HG02610 (cell line): Measurements from ENCODE around the gene SCARB1.
A peak's percentile ranks its signal among the peaks of the same experiment; 100 is the strongest.

Experiments used
- ATAC-seq: cut with Tn5 transposase; IDR thresholded peaks from one replicate; pipeline ENCODE4 v1.9.1; 2021; ENCODE audit warnings: mild to moderate bottlenecking, moderate library complexity; ENCODE audit not compliant: unreplicated experiment

Gene SCARB1

DNA sequence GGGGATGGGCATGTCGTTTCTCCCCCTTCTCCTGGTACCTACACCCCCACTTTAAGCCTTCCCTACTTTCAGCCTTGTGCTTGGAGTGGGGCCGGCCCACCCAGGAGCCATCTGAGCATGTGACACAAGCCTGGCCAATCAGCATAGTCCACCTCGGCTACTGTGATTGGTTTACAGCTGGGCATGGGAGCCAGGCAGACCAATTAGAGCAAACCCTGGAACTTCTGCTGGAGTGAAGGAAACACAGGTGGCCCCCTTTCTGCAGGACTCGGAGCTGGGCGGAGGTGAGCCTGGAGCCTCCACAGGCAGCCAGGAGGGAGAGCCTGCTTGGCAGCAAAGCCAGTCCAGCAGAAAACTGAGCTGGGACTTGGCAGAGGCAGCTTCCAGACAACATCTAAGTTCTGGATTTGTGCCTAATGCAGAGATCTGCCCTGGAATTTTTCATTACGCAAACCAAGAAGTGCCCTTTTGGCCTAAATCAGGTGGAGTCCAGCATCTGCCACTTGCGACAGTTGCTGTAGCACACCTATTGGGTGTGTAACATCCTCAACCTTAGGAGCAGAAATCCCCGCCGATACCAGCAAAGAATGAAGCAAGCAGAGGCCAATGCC lies 59.5 kb downstream of the SCARB1 start:
- ATAC-seq, result no peak

GRCh38 chr12:124802361-124802760 lies 61.3 kb downstream of the SCARB1 start:
- ATAC-seq, result no peak

DNA sequence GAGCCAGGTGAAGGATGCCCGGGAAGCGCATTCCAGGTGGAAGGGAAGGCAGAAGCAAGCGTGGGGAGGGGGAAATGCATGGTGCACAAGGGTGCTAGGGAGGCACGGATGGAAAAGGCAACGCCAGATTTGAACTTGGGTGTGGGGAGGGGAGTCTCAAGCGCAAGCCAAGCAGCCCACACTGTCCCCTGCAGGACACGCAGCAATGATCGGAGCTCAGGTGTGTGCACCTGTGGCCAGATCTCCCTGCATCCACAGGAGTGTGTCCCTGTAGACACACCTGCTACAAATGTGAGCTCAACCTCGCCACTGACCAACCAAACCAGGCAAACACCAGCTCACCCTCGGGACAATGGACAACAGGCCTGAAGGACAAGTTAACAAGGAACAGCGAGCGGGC lies 63.2 kb downstream of the SCARB1 start:
- no peak for ATAC-seq

- ATAC-seq, result no peak
Measured at GRCh38 chr12:124797321-124797720, 66.3 kb downstream of the SCARB1 start.

- ATAC-seq, result no peak
Measured at GRCh38 chr12:124796303-124796960, 67.2 kb downstream of the SCARB1 start.

GRCh38 chr12:124795081-124795948 lies 68.3 kb downstream of the SCARB1 start:
- peak; percentile 77 for ATAC-seq

GRCh38 chr12:124792961-124793441 lies 70.7 kb downstream of the SCARB1 start:
- ATAC-seq, result no peak

DNA sequence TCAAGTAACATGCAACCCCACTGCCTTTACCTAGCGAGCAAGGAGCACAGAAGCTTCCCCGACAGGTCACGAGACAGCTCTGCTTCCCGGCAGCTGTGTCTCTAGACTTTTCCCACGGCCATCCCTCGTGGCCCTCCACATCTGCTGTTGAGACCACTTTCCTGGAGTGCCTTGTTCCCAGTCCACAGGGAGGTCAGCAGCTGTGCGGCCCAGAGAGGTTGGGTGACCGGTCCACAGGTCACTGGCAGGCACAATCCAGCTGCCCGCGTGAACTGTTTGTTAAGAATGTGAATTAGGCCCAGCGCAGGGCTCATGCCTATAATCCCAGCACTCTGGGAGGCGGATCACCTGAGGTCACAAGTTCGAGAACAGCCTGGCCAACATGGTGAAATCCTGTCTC lies 71.5 kb downstream of the SCARB1 start:
- no peak for ATAC-seq

DNA sequence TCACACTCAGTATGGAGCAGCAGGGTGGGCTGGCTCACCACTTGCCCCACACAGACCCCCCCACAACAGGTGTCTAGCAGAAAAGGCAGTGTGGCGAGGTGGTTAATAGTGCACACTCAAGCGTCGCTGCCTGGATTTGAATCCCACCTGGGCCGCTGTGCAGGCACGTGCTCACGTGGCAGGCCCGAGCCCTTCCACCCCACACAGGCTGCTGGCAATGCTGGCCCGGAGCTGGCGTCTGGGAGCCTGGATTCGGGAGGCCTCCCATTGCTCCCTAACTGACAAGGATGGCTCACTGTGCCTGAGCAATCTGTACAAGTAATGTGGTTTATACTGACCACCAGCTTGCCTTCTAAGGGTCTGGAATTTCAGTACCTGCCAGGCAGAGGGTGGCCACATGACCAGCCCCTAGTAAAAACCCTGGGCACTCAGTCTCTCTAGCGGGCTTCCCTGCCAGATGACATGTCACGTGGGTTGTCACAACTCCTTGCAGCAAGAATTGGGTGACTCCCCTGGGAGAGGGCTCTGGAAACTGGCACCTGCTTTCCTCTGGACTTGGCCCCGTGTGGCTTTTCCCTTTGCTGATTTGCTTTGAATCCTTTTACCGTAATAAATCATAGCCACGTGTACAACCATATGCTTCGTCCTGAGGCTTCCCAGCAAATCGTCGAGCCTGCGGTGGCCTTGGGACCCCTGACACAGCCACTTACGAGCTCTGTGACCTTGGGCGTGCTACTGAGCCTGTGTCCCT lies 72.8 kb downstream of the SCARB1 start:
- ATAC-seq, result no peak

- ATAC-seq, result no peak
Measured at GRCh38 chr12:124788936-124789555, 74.6 kb downstream of the SCARB1 start.

- no peak for ATAC-seq
Measured at GRCh38 chr12:124786061-124786964, 77.4 kb downstream of the SCARB1 start.

DNA sequence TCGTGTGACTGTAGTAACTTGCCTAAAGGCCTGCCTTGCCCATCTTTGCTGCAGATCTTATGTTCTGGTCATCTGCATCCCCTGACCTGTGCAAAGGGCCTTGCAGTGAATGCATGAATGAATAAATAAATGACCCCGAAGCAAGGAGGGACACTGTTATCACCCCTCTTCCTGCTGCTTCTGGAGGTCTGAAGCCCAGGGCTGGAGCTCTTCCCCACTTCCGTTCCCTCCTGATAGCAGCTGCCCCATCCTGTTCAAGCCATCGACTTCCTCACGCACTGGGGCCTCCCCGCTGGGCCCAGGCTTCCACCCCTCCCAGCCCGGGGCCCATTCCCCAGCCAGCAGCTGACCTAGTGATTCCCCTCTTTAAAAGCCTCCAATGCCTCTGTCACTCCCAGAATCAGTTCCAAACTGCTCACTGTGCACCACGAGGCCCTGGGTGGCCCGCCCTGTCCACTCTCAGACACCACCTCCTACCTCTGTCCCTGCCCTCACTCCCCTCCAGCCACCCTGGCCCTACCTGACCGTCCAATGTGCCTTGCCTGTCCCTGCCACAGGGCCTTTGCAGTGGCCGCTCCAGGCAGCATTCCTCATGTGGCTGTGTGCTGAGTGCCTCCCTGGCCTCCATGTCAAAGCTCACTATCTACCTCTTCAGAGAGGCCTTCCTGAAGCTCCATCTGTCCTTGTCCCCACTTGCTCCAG lies 78.6 kb downstream of the SCARB1 start:
- no peak for ATAC-seq

- no peak for ATAC-seq
Measured at GRCh38 chr12:124783087-124783486, 80.6 kb downstream of the SCARB1 start.

- ATAC-seq, result no peak
Measured at GRCh38 chr12:124782132-124782531, 81.5 kb downstream of the SCARB1 start.

DNA sequence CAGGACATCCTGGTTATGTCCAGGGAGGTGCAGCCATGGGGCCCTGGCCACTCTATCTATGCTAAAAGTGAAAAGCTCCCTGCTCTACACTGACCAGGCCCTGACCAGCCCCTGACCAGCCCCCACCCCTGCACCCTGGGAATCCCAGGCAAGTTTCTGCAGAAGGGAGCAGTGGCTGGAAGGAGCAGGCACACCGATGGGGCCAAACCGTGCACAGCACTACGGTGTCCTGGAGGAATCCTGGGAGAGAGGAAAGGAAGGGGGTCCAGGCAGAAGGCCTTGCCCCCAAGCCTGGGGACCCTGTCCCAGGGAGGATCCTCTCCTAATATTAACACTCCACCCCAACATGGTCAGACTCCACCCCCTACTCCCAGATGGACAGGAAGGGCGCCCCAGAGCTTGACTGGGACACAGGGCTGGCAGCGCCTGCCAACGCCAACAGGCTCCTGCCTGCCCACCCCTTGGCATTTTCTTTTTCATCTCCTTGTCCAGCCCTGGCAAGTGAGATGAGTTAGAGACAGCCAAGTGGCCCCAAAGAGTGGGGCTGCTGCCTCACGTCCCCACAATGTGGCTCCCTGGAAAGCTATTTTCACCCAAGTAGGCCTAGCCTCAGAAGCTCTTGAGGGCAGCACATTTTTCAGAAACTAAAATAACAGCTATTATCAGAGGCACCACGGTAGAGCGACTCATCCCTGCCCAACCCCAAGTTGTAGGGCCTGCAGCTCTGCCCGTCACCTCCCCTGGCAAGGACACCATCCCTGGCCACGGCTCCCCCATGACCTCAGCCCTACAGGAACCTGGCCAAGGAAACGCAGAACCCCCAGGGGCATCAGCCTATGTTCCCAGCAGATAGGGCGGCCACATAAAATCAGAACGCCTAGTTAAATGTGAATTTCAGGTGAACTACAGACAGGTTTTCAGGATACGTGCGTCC lies 82.6 kb downstream of the SCARB1 start:
- ATAC-seq, result no peak

DNA sequence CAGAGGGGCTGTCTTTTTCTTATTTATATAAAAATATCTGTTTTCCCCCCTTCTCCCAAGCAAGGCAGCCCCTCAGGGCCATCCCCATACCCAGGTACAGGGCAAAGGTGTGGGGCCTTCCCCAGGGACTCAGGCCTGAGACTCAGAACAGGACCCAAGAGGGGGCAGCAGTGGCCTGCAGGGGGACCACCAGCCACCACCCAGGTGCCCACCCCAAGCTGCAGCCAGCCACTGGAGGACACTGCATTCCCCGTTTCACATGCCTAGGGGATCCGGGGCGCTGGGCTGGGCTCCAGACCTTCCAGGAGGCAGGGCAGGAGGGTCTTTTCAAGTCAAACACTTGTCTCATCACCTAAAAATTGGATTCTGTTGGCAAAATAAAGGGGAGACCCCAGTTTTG lies 83.3 kb downstream of the SCARB1 start:
- no peak for ATAC-seq

DNA sequence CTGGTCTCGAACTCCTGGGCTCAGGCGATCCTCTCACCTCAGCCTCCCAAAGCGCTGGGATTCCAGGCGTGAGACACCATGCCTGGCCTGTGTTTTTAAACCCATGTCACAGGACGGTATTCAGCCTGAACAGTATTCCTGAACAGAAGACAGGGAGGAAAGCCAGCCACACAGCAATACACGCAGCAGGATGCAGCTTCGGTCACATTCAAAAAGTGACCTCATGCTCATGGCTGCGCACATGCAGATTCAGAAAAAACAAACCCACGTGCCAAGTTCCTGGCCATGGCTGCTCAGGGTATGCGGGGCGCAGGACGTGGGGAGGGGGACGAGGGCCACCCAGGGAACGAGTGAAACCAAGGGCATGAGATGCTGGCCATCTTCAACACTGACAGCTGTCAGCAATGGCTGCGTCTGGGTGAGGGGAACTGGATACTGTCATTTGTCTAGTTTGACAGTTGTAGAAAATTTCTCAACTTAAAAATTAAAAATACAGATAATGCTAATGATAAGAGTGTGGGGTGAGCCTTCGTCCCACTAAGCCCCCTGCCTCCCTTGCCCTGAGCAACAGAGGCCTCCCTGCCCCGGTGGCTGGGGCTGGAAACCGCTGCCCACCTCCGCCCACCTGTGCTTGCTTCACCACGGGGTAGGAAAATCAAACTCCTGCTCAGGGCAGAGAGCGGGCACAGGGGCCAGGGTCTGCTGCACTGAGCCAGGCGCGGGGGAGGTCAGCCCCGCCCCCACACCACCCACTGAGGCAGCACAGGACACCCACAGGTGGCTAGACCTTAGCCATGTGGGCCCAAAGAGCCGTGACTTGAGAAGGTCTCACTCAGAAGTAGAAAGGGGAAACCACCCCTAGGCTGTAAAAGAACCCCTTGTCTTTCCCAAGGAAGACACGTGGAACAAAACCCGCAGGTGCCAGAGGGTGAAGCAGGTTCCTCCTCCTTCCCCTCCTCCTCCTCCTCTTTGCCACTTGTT lies 84.2 kb downstream of the SCARB1 start:
- ATAC-seq, result peak; percentile 70
